Heart left ventricle (tissue), 16 donors: ENCODE results near the gene GPR32. TPM values are rescaled to one million over a fixed set of nuclear protein-coding genes. Genes with fewer than 3 reads are reported as not detected.

Experiments used
- ATAC-seq, 4 donors: fragments of 200-7000 bp; cut with Tn5 transposase; one replicate each; pipeline ENCODE4 v1.9.1; 2020 to 2022; ENCODE audit warnings: moderate library complexity in 4 of 4, mild to moderate bottlenecking in 3 of 4, moderate number of reproducible peaks in 1 of 4
- DNase-seq, 5 donors: peaks; one replicate each; pipeline ENCODE4 v3.0.0-alpha.2; 2020
- H3K27ac ChIP-seq, 12 donors: fragments of 200-600 bp; sonication (generic) in 4 of 12; one replicate each; pipeline versions ENCODE4 v1.5.0 to v1.8.0; 2016 to 2022; ENCODE audit warnings: mild to moderate bottlenecking in 2 of 12
- H3K27me3 ChIP-seq, 9 donors: fragments of 200-600 bp; sonication (generic) in 2 of 9; one replicate each; pipeline versions ENCODE4 v1.5.1 to v1.8.0; 2016 to 2022; ENCODE audit warnings: mild to moderate bottlenecking in 3 of 9
- H3K36me3 ChIP-seq, 9 donors: fragments of 200-600 bp; sonication (generic) in 2 of 9; one replicate each; pipeline versions ENCODE4 v1.5.0 to v1.8.0; 2018 to 2022; ENCODE audit warnings: mild to moderate bottlenecking in 2 of 9
- H3K4me1 ChIP-seq, 12 donors: fragments of 200-600 bp; sonication (generic) in 4 of 12; one replicate each; pipeline versions ENCODE4 v1.5.0 to v1.8.0; 2016 to 2022; ENCODE audit warnings: mild to moderate bottlenecking in 3 of 12
- H3K4me3 ChIP-seq, 12 donors: fragments of 200-600 bp; sonication (generic) in 4 of 12; one replicate each; pipeline versions ENCODE4 v1.5.0 to v1.8.0; 2017 to 2022; ENCODE audit warnings: mild to moderate bottlenecking in 9 of 12, moderate library complexity in 4 of 12
- H3K9me3 ChIP-seq, 12 donors: fragments of 200-600 bp; sonication (generic) in 4 of 12; one replicate each; pipeline versions ENCODE4 v1.5.0 to v1.8.0; 2016 to 2022; ENCODE audit warnings: mild to moderate bottlenecking in 1 of 12
- POLR2A ChIP-seq, 2 donors: fragments of 450-650 bp; IDR thresholded peaks; one replicate each; pipeline ENCODE4 v1.6.1; 2017; ENCODE audit warnings: antibody characterized with exemption in 2 of 2, mild to moderate bottlenecking in 2 of 2, moderate library complexity in 2 of 2
- WGBS, 4 donors: extraction: QIAGEN DNeasy Blood & Tissue Kit in 2 of 4; methylation state at CpG; one replicate each; pipeline versions ENCODE4 v1.1.5 to v1.1.7; 2013 to 2018; 5-methylcytosine and 5-hydroxymethylcytosine counted together
- intact Hi-C, 10 donors: fragments of 100-400 bp; cut with DNase I; formaldehyde crosslinking; loops; one replicate each; pipeline versions ENCODE4 v1.11.1 to v1.14.2; 2022
- polyA plus RNA-seq, 2 donors: library from polyadenylated mRNA; stranded (reverse); fragments of 200-250 nt; gene quantifications; one replicate each; pipeline ENCODE4 v1.2.3, GENCODE V29; 2013
- total RNA-seq, 9 donors: library from RNA; depleted of rRNA in 2 of 9; stranded (reverse); fragments of >200 nt in 2 of 9; fragmentation: NEBNext Ultra II Directional in 3 of 9; extraction: Animal tissue kit (Norgen Biotek cat#: 25700) in 3 of 9; gene quantifications; one replicate each; pipeline versions ENCODE4 v1.1.0 to v1.2.4, GENCODE V29; 2016 to 2023
- TF ChIP-seq, protein P1 (sequence below), 12 donors: fragments of 200-600 bp; sonication (generic) in 4 of 12; IDR thresholded peaks; one replicate each; pipeline versions ENCODE4 v1.5.0 to v1.8.0; 2018 to 2022; ENCODE audit warnings: antibody characterized with exemption in 12 of 12, mild to moderate bottlenecking in 5 of 12
- donor health status: ischemic (EF 13 %, LVEDD 7.1; RV severe dilation, severe dysfunction).
- donor health status: healthy with polysubstance abuse.
- donor health status: DM: no; HTN: yes; CAD: no.
- donor health status: DM: no; HTN: no; CAD: no.
- donor health status: ischemic (EF 25% LVEDD 6.9; RV normal size, moderate dysfunction).
- donor health status: ischemic (EF 25% LVEDD 5.7; RV mildly dilated, moderate dysfunction).
- donor health status: healthy.
- donor health status: DM: yes; HTN: yes; CAD: no.
- donor health status: ischemic (EF 35%, LVEDD 5.7; RV mildly dilated, moderate dysfunction).
- donor health status: nonischemic (EF 11% LVEDD 7.7; RV severe dilation, severe dysfunction).
- donor health status: DM: yes; HTN: yes; CAD: no.
- donor health status: PGD.
- donor health status: ischemic (EF 29% LVEDD 5.4; RV normal size, mild dysfunction).
- donor health status: nonischemic (EF 23%, LVEDD 6.1; RV moderate dilation, normal function).

The GPR32 gene
- total and polyA plus RNA-seq, 11 donors, result not detected

DNA sequence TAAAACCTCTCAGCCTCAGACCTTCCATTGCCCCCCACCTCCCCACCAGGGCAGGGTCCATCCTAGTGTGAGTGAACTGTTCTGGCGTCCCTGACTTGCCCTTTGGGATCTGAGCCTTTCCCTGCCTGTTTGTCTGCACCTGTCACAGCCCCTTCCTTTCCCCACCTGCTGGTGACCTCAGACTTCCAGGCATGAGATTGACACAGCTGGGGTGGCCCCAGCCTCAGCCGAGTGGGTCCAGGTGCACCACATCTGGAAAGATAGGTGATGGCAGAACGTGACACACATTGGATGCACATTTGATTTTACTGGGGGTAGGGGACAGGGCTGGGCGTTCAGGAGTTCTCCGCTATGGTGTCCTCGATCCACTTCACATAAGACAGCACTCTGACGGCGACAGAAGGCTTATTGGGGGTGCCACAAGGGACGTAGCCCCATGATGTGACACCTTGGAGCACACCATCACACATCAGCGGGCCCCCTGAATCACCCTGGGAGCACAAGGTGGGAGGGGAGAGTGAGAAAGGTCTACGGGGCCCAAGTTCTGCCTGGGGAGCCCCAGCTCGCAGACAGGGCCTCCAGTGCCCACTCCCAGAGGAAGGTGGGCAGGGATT is 48.7 kb downstream of the GPR32 start:
- WGBS, 4 donors, result 64 to 71% (median 69%) methylated on average over 12 of the region's 12 CpGs
- no peaks in the 10 kb centered on the region for H3K36me3 ChIP-seq
- H3K4me3 ChIP-seq, result no peak overlapping the region
- no peaks in the 10 kb centered on the region for H3K9me3 ChIP-seq
- peaks cover 0 to 16% (median 0%) of the 10 kb centered on the region in 12 donors for H3K4me1 ChIP-seq
- DNase-seq, result no peak
- intact Hi-C loops, result no loop called here
- no peak for TF ChIP-seq POLR2A (IDR thresholded peaks at IDR 0.05)
- TF ChIP-seq, protein P1, sequence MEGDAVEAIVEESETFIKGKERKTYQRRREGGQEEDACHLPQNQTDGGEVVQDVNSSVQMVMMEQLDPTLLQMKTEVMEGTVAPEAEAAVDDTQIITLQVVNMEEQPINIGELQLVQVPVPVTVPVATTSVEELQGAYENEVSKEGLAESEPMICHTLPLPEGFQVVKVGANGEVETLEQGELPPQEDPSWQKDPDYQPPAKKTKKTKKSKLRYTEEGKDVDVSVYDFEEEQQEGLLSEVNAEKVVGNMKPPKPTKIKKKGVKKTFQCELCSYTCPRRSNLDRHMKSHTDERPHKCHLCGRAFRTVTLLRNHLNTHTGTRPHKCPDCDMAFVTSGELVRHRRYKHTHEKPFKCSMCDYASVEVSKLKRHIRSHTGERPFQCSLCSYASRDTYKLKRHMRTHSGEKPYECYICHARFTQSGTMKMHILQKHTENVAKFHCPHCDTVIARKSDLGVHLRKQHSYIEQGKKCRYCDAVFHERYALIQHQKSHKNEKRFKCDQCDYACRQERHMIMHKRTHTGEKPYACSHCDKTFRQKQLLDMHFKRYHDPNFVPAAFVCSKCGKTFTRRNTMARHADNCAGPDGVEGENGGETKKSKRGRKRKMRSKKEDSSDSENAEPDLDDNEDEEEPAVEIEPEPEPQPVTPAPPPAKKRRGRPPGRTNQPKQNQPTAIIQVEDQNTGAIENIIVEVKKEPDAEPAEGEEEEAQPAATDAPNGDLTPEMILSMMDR (IDR thresholded peaks at IDR 0.05), result no peak
- ATAC-seq, result no peak
- peaks cover 26 to 80% (median 45%) of the 10 kb centered on the region in 9 donors for H3K27me3 ChIP-seq
- H3K27ac ChIP-seq, result no peak overlapping the region

DNA sequence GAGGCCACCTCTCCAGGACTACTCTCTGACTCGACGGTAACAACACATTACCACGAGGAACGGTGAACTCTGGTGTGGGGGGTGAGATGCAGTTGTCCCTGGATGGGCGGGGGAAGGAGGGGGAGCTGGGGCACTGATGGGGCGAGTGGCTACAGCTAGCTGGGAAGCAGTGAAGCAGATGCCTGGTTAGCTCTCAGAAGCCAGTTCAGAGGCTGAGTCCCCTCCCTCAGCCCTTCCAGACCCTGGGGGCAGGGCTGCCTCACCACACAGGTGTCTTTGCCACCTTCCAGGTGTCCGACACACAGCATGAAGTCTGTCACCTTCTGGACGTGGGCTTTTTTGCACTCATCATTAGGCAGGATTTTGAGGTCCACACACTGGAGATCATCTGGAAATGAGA is 49.4 kb downstream of the GPR32 start:
- no peak overlapping the region for H3K27ac ChIP-seq
- H3K27me3 ChIP-seq, result peaks cover 26 to 84% (median 45%) of the 10 kb centered on the region in 9 donors
- no peak for DNase-seq
- 32 to 45% (median 43%) methylated on average over 6 to 8 of the region's 8 CpGs for WGBS, 4 donors
- H3K4me1 ChIP-seq, result peaks cover 0 to 16% (median 0%) of the 10 kb centered on the region in 12 donors
- H3K36me3 ChIP-seq, result no peaks in the 10 kb centered on the region
- TF ChIP-seq, protein P1 (IDR thresholded peaks at IDR 0.05), result no peak
- TF ChIP-seq POLR2A (IDR thresholded peaks at IDR 0.05), result no peak
- H3K9me3 ChIP-seq, result no peaks in the 10 kb centered on the region
- intact Hi-C loops, result no loop called here
- ATAC-seq, result no peak
- H3K4me3 ChIP-seq, result no peak overlapping the region

DNA sequence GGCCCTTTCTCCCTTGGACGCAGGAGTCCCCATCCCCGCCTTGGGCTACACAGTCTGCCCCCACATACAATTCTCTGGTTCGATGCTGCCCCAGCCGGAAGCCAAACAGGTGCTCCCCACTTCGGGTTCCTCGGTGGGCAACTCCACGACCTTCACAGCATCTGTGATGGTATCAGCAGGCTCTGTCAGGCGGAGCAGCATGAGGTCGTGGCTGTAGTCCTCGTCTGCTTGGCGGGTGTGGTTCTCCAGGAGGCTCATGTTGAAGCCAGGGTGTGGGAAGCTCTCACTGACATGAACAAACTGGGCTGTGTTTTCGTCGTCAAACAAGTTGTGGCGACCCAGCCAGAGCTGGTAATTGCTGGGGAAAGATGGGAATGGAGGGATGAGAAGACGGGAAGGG is 49.8 kb downstream of the GPR32 start:
- ATAC-seq, result no peak
- Histone ChIP-seq H3K36me3 (no peaks in the 10 kb centered on the region), H3K27me3 (peaks cover 26 to 84% (median 45%) of the 10 kb centered on the region in 9 donors), H3K4me3 (peak overlapping the region in 1 of 12 donors; percentile 16), H3K27ac (no peak overlapping the region), H3K9me3 (no peaks in the 10 kb centered on the region), H3K4me1 (peaks cover 0 to 16% (median 0%) of the 10 kb centered on the region in 12 donors)
- 8 to 14% (median 11%) methylated on average over 14 to 15 of the region's 15 CpGs for WGBS, 4 donors
- DNase-seq, result no peak
- intact Hi-C loops, result no loop called here
- TF ChIP-seq, protein P1 (IDR thresholded peaks at IDR 0.05), result no peak
- no peak for TF ChIP-seq POLR2A (IDR thresholded peaks at IDR 0.05)

DNA sequence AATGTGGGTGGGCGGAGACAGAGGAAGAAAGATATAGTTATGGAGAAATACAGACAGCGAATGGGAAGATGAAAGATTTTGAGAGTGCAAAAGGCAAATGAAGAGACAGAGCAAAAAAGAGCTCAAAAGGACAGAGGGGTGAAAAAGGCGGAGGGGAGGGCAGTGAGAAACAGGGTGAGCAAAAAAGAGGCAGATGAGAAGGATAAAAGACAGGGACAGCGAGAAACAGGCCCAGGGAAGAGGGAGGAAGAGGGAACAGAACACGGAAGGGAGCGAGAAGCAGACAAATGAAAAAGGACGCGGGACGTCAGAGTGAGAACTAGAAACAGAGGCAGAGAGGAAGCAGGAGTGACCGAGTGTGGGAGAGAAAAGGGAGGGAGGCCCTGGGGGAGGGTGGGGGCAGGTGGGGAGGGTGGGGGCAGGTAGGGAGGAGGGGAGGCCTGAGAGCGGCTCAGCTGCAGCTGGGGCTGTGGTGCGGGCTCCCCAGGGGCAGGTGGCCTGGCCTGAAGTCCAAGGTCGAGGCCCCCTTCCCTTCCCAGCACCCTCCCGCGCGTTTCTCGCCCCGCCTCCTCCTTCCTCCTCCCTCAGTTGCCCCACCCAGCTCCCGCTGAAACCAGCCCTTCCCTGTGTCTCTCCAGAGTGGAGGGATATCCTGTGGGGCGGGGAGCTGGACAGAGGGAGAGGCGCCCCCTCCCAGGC is 50.4 kb downstream of the GPR32 start:
- H3K4me1 ChIP-seq, result peaks cover 0 to 16% (median 0%) of the 10 kb centered on the region in 12 donors
- 5 to 8% (median 6%) methylated on average over 21 of the region's 21 CpGs for WGBS, 4 donors
- peaks cover 26 to 78% (median 45%) of the 10 kb centered on the region in 9 donors for H3K27me3 ChIP-seq
- no peaks in the 10 kb centered on the region for H3K36me3 ChIP-seq
- ATAC-seq (peak; percentile 37 to 78 (median 39)), DNase-seq (peak in 1 of 5 donors; percentile 65)
- TF ChIP-seq POLR2A (IDR thresholded peaks at IDR 0.05), result no peak
- TF ChIP-seq, protein P1 (IDR thresholded peaks at IDR 0.05), result no peak
- intact Hi-C loops, result no loop called here
- no peaks in the 10 kb centered on the region for H3K9me3 ChIP-seq
- peak overlapping the region in 5 of 12 donors; percentile 12 to 26 (median 19) for H3K4me3 ChIP-seq
- H3K27ac ChIP-seq, result no peak overlapping the region
